HG03575 (cell line): Measurements from ENCODE around the gene SRGN.
"Not testable (repeated sequence)": the region's sequence is repeated elsewhere in the genome, so short reads cannot be mapped to it uniquely, and the experiment has no call there.

Experiments used
- ATAC-seq: cut with Tn5 transposase; IDR thresholded peaks from one replicate; pipeline ENCODE4 v1.9.1; 2021; ENCODE audit not compliant: unreplicated experiment, insufficient number of reproducible peaks, low FRiP score; ENCODE audit errors: extremely low read depth

SRGN gene

GRCh38 chr10:69123747-69124562 lies 36.1 kb downstream of the SRGN start, which contains the start of gene VPS26A:
TSS of gene VPS26A (plus strand) at chr10:69124178. CDS start at chr10:69124278, 100 bp downstream.
- ATAC-seq, result peak; percentile 43

- no peak for ATAC-seq
These were observed 36.8 kb downstream of the SRGN start for GRCh38 chr10:69124563-69125268.

GRCh38 chr10:69125554-69125953 lies 37.7 kb downstream of the SRGN start:
- ATAC-seq, result no peak

GRCh38 chr10:69130251-69130650 lies 42.3 kb downstream of the SRGN start:
- no peak for ATAC-seq

GRCh38 chr10:69139961-69140360 lies 52.1 kb downstream of the SRGN start:
- ATAC-seq, result no peak

GRCh38 chr10:69141304-69141703 lies 53.4 kb downstream of the SRGN start:
- ATAC-seq, result no peak

GRCh38 chr10:69142074-69142473 lies 54.2 kb downstream of the SRGN start:
- ATAC-seq, result not testable (repeated sequence)

- no peak for ATAC-seq
These were observed 55.1 kb downstream of the SRGN start for GRCh38 chr10:69142983-69143382.

GRCh38 chr10:69145329-69145728 lies 57.4 kb downstream of the SRGN start:
- ATAC-seq, result no peak

- no peak for ATAC-seq
These were observed 58.0 kb downstream of the SRGN start for GRCh38 chr10:69145864-69146263.

GRCh38 chr10:69146759-69147158 lies 58.9 kb downstream of the SRGN start:
- ATAC-seq, result no peak

- ATAC-seq, result no peak
These were observed 64.1 kb downstream of the SRGN start for GRCh38 chr10:69151984-69152383.

- ATAC-seq, result no peak
These were observed 65.3 kb downstream of the SRGN start for GRCh38 chr10:69153227-69153626.
